ENCODE measurements around the gene SLC24A3.

GRCh38 chr20:19274001-19274400, 61.6 kb downstream of the SLC24A3 start:
- TF ChIP-seq CTCF (IDR thresholded peaks at IDR 0.05) (no peak), EZH2 (IDR thresholded peaks at IDR 0.05) (no peak), EZH2phosphoT487 (IDR thresholded peaks at IDR 0.05) (no peak)
